HG02973 (cell line): ENCODE results near the gene SLC25A21.
A peak's percentile ranks its signal among the peaks of the same experiment; 100 is the strongest.

Experiments used
- ATAC-seq: cut with Tn5 transposase; IDR thresholded peaks from one replicate; pipeline ENCODE4 v1.9.1; 2021; ENCODE audit warnings: moderate library complexity; ENCODE audit not compliant: unreplicated experiment

The SLC25A21 gene

GRCh38 chr14:36948157-36948859 is 224.1 kb downstream of the SLC25A21 start:
- ATAC-seq = no peak

GRCh38 chr14:36947362-36947761 is 225.0 kb downstream of the SLC25A21 start:
- ATAC-seq = no peak

GRCh38 chr14:36946872-36947271 is 225.5 kb downstream of the SLC25A21 start:
- ATAC-seq = no peak

GRCh38 chr14:36944307-36945010 is 227.9 kb downstream of the SLC25A21 start:
- no peak for ATAC-seq

GRCh38 chr14:36942522-36943245 is 229.7 kb downstream of the SLC25A21 start:
- no peak for ATAC-seq

GRCh38 chr14:36941783-36942521 is 230.5 kb downstream of the SLC25A21 start:
- peak; percentile 95 for ATAC-seq

- ATAC-seq = no peak
Measured at GRCh38 chr14:36940476-36940875, 231.9 kb downstream of the SLC25A21 start.

- ATAC-seq = no peak
Measured at GRCh38 chr14:36939265-36939664, 233.1 kb downstream of the SLC25A21 start.

GRCh38 chr14:36938678-36939077 is 233.7 kb downstream of the SLC25A21 start:
- ATAC-seq = no peak

- ATAC-seq = no peak
Measured at GRCh38 chr14:36935976-36936678, 236.3 kb downstream of the SLC25A21 start.

- ATAC-seq = no peak
Measured at GRCh38 chr14:36934304-36934703, 238.1 kb downstream of the SLC25A21 start.

- no peak for ATAC-seq
Measured at GRCh38 chr14:36931791-36932190, 240.6 kb downstream of the SLC25A21 start.

- no peak for ATAC-seq
Measured at GRCh38 chr14:36928432-36928831, 244.0 kb downstream of the SLC25A21 start.

GRCh38 chr14:36925094-36925493 is 247.3 kb downstream of the SLC25A21 start:
- no peak for ATAC-seq

GRCh38 chr14:36916668-36917067 is 255.7 kb downstream of the SLC25A21 start:
- ATAC-seq = no peak

- no peak for ATAC-seq
Measured at GRCh38 chr14:36915081-36915480, 257.3 kb downstream of the SLC25A21 start.

- no peak for ATAC-seq
Measured at GRCh38 chr14:36910578-36910977, 261.8 kb downstream of the SLC25A21 start.

GRCh38 chr14:36905272-36905888 is 267.0 kb downstream of the SLC25A21 start:
- no peak for ATAC-seq

- no peak for ATAC-seq
Measured at GRCh38 chr14:36901861-36902260, 270.5 kb downstream of the SLC25A21 start.

- no peak for ATAC-seq
Measured at GRCh38 chr14:36900846-36901245, 271.6 kb downstream of the SLC25A21 start.
